GM18520 (cell line): ENCODE results near the gene SPEF1.
"Not testable (repeated sequence)": the region's sequence is repeated elsewhere in the genome, so short reads cannot be mapped to it uniquely, and the experiment has no call there.

ENCODE experiments used
- ATAC-seq: cut with Tn5 transposase; IDR thresholded peaks from one replicate; pipeline ENCODE4 v1.9.1; 2021; ENCODE audit not compliant: unreplicated experiment

Gene SPEF1

GRCh38 chr20:3781153-3781910 lies at the start of gene SPEF1:
Gene SPEF1, minus strand, starts transcription at chr20:3781448. Its CDS starts 161 bp downstream, at chr20:3781287.
- peak; percentile 38 for ATAC-seq

GRCh38 chr20:3829891-3830290 lies 48.6 kb upstream of the SPEF1 start:
- not testable (repeated sequence) for ATAC-seq

- ATAC-seq, result no peak
These were observed 47.5 kb upstream of the SPEF1 start for GRCh38 chr20:3828798-3829197.

GRCh38 chr20:3826420-3826819 lies 45.2 kb upstream of the SPEF1 start:
- no peak for ATAC-seq

GRCh38 chr20:3825526-3825925 lies 44.3 kb upstream of the SPEF1 start:
- no peak for ATAC-seq

- no peak for ATAC-seq
These were observed 42.6 kb upstream of the SPEF1 start for GRCh38 chr20:3823881-3824280.

- no peak for ATAC-seq
These were observed 40.7 kb upstream of the SPEF1 start for GRCh38 chr20:3821996-3822395.

- ATAC-seq, result no peak
These were observed 39.9 kb upstream of the SPEF1 start for GRCh38 chr20:3820901-3821727.

GRCh38 chr20:3820048-3820900 lies 39.0 kb upstream of the SPEF1 start, which contains the start of gene AP5S1:
Gene AP5S1, plus strand, starts transcription at chr20:3820547. Its CDS starts 1,571 bp downstream, at chr20:3822118.
- peak; percentile 76 for ATAC-seq

GRCh38 chr20:3819411-3820047 lies 38.3 kb upstream of the SPEF1 start:
- ATAC-seq, result no peak

GRCh38 chr20:3818155-3819151 lies 37.2 kb upstream of the SPEF1 start:
- no peak for ATAC-seq

GRCh38 chr20:3815703-3816315 lies 34.6 kb upstream of the SPEF1 start:
- ATAC-seq, result no peak

GRCh38 chr20:3814928-3815495 lies 33.8 kb upstream of the SPEF1 start:
- no peak for ATAC-seq

GRCh38 chr20:3813848-3814581 lies 32.8 kb upstream of the SPEF1 start:
- ATAC-seq, result no peak

- ATAC-seq, result no peak
These were observed 32.0 kb upstream of the SPEF1 start for GRCh38 chr20:3812975-3813847.

- no peak for ATAC-seq
These were observed 31.0 kb upstream of the SPEF1 start for GRCh38 chr20:3812259-3812681.
